Suppressor macrophage treated with lipopolysaccharide for 1 hour (primary cell): ENCODE measurements around the gene ABHD1.
"Not testable (repeated sequence)": the region's sequence is repeated elsewhere in the genome, so short reads cannot be mapped to it uniquely, and the experiment has no call there.

Experiments
- DNase-seq, 3 donors: peaks; one replicate each; pipeline ENCODE4 v3.0.0-alpha.2; 2020 to 2022

Gene ABHD1

GRCh38 chr2:27111392-27112078 is 12.1 kb upstream of the ABHD1 start:
- not testable (repeated sequence) for DNase-seq

- no peak for DNase-seq
These were observed 8.1 kb upstream of the ABHD1 start for GRCh38 chr2:27115519-27115918.

DNA sequence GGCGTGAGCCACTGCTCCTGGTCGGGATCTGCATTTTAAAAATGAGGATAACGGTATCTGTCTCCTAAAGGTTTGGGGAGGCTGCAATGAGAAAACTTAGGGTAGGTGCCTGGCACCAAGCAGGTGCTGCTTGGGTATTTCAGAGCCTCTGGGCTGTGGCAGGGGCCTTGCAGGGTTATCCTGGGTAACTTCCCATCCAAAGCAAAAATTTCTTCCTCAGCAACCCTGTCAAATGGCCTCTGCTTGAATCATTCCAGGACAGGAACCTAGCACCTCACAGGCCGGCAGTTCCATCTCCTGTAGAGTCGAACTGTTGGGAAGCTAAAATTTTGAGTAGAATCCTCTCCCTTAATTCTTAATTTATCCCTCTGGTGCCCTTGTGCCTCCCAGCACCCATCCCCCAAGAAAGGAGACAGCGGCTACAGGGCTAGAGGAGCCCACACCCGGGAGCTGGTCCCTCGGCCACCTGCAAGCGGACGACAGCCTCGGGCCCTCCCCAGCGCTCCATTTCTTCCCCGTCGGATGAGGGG is 5.6 kb upstream of the ABHD1 start:
- DNase-seq: no peak

DNA sequence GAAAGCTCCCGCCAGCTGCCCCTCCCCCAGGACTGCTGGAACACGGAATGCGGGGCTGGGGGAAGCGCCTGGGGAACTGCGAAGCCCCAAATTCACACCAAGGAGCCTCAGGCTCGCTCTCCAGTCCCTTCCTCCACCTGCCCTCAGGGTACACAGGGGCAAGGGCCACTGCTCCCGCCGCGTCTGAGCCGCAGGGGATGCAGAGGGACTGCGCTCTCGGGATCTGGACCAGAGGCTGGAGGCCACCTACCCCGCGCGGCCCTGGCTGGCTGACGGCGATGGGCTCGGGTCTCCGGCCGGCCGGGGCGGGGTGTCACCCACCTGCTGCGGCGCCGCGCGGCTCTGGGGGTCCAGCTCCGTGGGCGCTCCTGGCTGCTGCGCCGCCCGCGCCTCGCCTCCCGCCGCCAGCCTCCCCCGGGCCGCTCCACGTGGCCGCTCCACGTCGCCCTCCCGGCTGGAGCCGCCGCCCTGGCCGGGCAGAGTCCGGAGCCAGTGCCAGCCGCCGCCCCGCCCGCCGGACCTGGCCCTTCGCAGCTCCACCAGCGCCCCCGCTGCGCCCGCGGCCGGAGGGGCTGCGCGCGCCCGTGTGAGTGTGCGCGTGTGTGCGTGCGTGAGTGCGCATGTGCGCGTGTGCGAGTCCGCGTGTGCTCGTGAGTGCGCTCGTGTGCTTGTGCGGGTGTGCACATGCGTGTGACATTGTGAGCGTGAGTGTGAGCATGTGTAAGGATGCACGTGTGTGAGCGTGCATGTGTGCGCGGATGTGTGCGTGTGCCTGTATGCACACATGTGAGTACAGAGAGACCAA is 4.9 kb upstream of the ABHD1 start, which contains the start of gene CGREF1:
Gene CGREF1 (minus strand): TSS at position 604 of the 805 bp plus-strand sequence. CDS start 14,762 bp downstream, outside the sequence.
- DNase-seq: peak in 2 of 3 donors; percentile 20 to 43

- not testable (repeated sequence) for DNase-seq
These were observed 4.3 kb upstream of the ABHD1 start for GRCh38 chr2:27119330-27119670.

- peak in 2 of 3 donors; percentile 21 to 22 for DNase-seq
These were observed 1.7 kb upstream of the ABHD1 start for GRCh38 chr2:27121906-27122305.

- DNase-seq: no peak
These were observed 824 bp upstream of the ABHD1 start for GRCh38 chr2:27122791-27123190.

DNA sequence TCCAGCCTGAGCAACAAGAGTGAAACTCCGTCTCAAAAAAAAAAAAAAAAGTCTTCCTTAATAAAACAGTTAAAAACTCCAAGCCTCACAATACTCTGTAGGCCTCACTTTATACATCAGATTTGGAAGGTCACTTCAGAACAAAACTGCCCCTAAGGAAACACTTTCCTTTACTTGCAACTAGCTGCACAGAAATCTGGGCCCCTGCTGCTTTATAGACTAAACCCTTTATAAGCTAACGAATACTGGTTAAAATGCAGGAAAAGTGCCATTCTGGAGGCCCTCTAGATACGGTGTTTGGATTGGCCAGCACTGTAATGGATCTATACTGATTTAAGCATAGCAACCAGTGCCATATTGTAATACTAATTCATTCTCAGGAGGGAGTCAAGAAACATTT is 1.5 kb downstream of the ABHD1 start:
- no peak for DNase-seq

DNA sequence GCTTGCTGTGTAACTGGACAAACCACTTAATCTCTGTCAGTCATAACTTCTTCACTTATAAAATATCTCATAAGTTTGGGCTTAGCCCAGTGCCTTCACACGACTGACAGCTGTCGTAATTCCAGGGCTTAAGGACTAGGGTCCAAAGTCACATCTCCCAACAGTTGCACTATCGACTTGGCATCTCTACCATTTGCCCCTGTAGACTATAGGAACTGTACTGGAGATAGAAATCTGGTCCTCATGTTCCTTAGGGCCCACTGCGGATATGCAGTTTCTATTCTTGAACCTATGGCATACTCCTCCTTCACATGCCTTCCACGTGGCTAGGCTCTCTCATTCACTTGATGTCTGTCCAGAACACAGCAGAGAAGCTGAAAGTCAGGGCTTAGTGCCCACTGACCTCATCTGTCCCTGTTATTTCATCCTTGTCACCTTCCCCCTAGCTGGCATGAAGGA is 2.7 kb downstream of the ABHD1 start:
- no peak for DNase-seq

DNA sequence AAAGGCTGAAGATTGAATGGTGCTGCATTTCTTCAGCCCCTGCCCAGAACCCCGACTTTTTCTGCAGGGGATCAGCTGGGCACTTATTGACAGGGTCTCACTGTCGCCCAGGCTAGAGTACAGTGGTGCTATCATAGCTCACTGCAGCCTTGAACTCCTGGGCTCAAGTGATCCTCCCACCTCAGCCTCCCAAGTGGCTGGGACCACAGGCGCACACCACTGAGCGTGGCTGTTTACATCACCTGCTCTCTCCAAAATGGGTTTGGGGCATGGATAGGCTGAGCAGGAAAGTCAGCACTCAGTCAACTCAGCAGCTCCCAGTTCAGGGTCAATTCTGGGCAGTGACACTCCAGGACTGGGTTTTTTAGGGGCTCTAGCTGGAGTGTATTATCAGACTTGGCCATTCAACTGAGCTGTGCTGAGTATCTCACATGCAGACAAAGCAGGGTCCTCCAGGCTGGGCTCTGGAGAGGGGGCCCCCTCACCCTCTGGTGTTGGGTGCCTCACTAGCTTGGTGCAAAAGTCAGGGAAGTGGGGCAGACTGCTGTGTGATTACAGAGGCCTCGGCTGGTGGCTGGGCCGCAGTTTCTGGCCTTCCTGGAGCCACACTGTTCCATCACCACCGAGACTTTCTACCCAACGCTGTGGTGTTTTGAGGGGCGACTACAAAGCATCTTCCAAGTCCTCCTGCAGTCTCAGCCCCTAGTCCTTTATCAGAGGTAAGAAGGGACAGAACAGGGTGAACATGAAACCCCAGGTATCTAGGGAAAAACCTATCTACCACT is 4.5 kb downstream of the ABHD1 start:
- no peak for DNase-seq

GRCh38 chr2:27128668-27129571 is 5.3 kb downstream of the ABHD1 start:
- no peak for DNase-seq

DNA sequence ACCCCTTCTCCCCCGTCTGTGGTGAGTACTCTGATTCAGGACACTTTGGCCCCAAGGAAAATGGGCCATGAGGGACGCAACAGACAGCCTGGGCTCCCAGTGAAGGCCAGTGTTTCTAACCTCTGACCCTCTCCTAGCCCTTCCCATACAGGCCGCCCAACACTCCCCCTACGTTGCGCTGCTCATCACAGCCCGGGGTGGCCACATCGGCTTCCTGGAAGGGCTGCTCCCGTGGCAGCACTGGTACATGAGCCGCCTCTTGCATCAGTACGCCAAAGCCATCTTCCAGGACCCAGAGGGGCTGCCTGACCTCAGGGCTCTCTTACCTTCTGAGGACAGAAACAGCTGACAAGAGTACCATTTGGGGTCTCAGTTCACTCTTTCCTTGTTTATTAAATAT is 6.8 kb downstream of the ABHD1 start:
- no peak for DNase-seq

- no peak for DNase-seq
These were observed 7.8 kb downstream of the ABHD1 start for GRCh38 chr2:27131429-27131828.

DNA sequence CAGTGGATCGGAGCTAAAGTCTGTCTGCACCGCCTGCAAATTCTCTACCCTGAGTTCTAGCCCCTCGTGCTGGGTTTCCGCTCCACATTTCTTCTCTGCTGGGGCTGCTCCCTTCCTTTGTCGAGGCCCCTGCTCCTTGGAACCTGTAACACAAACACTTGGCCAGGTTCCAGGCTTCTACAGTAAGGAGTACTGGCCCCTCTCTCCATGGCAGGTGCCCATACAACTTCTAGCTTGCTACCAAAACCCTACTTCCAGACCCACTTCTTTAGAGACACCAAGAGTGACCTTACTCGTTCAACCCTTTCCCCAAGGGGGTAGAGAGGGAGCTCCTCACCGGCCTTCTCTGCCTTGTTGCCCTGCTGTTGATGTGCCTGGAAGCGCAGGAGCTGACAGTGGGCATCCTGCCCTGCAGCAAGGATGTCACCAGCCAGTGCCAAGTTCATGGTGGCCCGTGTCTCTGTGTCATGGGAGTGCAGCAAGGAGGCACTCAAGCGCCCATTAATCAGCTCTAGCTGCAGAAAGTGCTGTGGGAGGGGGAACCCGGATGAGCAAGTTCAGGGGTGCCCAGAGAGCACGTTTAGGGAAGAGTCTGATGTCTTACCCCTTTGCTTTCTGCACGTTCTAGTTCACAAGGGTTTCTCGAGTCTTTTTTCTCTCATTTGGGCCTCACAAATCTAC is 9.7 kb downstream of the ABHD1 start:
- peak; percentile 70 to 81 (median 75) for DNase-seq

GRCh38 chr2:27133905-27134780 is 10.5 kb downstream of the ABHD1 start, which contains the start of gene PREB:
TSS of gene PREB (minus strand) at chr2:27134636. CDS start at chr2:27134421, 215 bp downstream.
- peak; percentile 99 to 100 (median 100) for DNase-seq

DNA sequence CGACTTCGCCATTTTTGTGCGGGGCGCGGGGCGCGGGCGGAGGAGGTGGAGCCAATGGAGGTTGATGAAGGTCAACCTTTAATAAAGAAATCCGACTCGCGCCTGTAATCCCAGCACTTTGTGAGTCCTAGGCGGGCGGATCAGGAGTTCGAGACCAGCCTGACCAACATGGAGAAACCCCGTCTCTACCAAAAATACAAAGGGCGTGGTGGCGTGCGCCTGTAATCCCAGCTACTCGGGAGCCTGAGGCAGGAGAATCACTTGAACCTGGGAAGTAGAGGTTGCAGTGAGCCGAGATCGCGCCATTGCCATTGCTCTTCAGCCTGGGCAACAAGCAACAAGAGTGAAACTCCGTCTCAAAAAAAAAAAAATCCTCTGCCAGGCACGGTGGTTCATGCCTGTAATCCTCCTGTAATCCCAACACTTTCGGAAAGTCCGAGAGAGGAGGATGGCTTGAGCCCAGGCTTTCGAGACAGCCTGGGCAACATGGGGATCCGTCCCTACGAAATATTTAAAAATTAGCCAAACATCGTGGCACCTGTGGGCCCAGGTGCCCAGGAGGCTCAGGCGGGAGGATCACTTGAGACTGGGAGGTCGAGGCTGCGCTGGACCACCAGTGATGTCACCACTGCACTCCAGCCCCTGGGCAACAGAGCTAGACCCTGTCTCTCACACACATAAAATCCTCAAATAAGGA is 11.3 kb downstream of the ABHD1 start:
- DNase-seq: no peak

- DNase-seq: peak in 2 of 3 donors; percentile 15 to 20
These were observed 11.9 kb downstream of the ABHD1 start for GRCh38 chr2:27135478-27135955.

DNA sequence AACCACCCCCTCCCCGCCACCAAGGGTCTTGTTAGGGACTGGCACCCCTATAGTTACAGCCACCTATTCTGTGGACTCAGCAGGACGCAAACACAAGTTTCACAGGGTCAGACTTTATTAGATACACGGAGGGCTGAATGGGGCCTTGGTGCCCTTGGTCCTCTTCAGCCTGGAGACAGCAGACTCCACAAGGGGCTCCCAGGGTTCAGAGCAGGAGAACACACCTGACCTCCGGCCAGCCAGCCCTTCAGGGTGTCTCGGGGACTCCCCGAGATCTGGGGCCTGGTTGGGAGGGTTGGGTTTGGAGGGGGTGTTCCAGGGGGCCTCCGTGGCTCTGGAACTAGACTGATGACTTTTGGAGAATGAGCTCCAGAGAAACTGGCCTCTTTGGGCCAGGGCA is 13.1 kb downstream of the ABHD1 start:
- no peak for DNase-seq

GRCh38 chr2:27137322-27137935 is 13.8 kb downstream of the ABHD1 start:
- no peak for DNase-seq
